ENCODE results near the gene BARHL1.

The BARHL1 gene

GRCh38 chr9:132631280-132631679 lies 48.9 kb downstream of the BARHL1 start:
- TF ChIP-seq GATA2 (IDR thresholded peaks at IDR 0.05; ENCODE audit: low read depth, low read length) = no peak
- TF ChIP-seq GATA3 (IDR thresholded peaks at IDR 0.05; ENCODE audit: low read depth, low read length) = no peak

DNA sequence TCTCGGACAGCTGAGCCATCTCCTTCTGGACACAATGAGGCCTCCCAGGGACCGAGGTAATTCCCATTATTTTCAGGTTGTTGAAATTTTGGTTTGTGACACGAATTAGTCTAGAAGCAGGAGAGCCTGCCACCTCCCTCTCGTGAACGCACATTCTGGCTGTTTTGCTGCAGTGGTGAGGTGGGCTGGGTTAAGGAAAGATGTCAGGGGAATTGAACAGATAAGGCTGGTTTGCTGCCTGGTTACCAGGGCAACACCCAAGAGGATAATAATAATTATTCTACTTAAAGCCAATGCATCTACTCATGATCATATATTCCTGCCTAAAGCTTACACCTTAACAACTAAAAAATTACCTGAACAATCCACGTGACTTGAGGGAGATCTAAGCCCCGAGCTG lies 49.3 kb downstream of the BARHL1 start:
- TF ChIP-seq GATA3 (IDR thresholded peaks at IDR 0.05; ENCODE audit: low read depth, low read length) = no peak
- TF ChIP-seq GATA2 (IDR thresholded peaks at IDR 0.05; ENCODE audit: low read depth, low read length) = no peak

GRCh38 chr9:132632413-132633129 lies 50.2 kb downstream of the BARHL1 start:
- TF ChIP-seq GATA2 (IDR thresholded peaks at IDR 0.05; ENCODE audit: low read depth, low read length) (no peak), GATA3 (IDR thresholded peaks at IDR 0.05; ENCODE audit: low read depth, low read length) (no peak)

DNA sequence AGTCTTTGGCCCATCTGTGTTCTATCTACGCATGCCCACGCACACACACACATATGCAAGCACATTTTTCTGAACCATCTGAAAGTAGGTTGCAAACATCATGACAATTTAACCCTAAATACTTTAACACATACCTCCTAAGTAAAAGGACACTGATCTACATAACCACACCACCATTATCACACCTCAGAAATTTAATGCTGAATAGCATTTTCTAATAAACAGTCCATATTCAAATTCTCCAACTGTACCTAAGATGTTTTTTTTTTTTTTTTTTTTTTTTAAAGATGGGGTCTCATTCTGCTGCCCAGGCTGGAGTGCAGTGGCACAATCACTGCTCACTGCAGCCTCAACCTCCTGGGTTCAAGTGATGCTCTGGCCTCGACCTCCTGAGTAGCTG lies 51.9 kb downstream of the BARHL1 start:
- TF ChIP-seq GATA3 (IDR thresholded peaks at IDR 0.05; ENCODE audit: low read depth, low read length) (no peak), GATA2 (IDR thresholded peaks at IDR 0.05; ENCODE audit: low read depth, low read length) (no peak)

GRCh38 chr9:132637351-132637750 lies 54.9 kb downstream of the BARHL1 start:
- TF ChIP-seq GATA2 (IDR thresholded peaks at IDR 0.05; ENCODE audit: low read depth, low read length) = no peak
- no peak for TF ChIP-seq GATA3 (IDR thresholded peaks at IDR 0.05; ENCODE audit: low read depth, low read length)

DNA sequence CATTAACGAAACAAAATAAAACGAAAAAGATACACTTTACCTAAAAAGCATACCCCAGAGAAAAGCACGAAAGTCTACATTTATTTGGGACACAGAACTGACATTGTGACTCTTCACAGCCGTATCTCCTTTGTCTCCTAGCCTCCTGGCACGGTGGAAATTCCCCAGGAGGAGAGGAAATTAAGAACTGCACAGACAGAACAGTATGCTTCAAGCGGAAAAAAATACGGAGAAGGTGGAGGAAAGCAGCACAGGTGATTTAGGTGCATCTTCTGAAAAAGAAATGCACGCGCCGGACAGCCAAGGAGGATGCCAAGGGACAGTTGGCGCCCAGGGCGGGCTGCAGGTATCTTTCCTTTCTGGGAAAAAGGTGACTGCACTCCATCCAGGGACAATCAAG lies 55.4 kb downstream of the BARHL1 start:
- TF ChIP-seq GATA2 (IDR thresholded peaks at IDR 0.05; ENCODE audit: low read depth, low read length) = no peak
- no peak for TF ChIP-seq GATA3 (IDR thresholded peaks at IDR 0.05; ENCODE audit: low read depth, low read length)

DNA sequence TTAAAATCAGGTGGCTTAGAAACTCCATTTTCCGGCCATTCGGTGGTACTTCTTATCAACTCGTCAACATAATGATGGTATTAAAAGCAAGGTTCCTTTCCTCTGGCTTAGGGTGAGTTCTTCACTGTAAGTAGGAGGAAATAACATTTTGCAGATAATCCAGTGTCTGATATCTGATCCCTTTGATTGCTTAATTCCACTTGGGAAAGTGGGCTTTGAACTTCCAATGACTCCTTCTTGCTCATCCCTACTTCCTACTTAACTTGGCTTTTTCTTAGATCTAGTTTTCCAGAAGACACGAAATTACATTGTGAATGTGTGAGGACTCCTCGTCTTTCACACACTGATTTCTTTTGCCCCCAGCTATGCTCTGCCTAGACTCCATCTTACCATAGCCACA lies 55.8 kb downstream of the BARHL1 start:
- TF ChIP-seq GATA2 (IDR thresholded peaks at IDR 0.05; ENCODE audit: low read depth, low read length) (no peak), GATA3 (IDR thresholded peaks at IDR 0.05; ENCODE audit: low read depth, low read length) (no peak)

GRCh38 chr9:132639322-132639721 lies 56.9 kb downstream of the BARHL1 start:
- TF ChIP-seq GATA2 (IDR thresholded peaks at IDR 0.05; ENCODE audit: low read depth, low read length) (no peak), GATA3 (IDR thresholded peaks at IDR 0.05; ENCODE audit: low read depth, low read length) (no peak)

Measured in SH-SY5Y (cell line).